HepG2 (cell line): ENCODE data around the gene PRM3. TPM values are rescaled to one million over a fixed set of nuclear protein-coding genes. Genes with fewer than 3 reads are reported as not detected.

Experiments used
- ADNP ChIP-seq: sonication (generic); formaldehyde crosslinking; IDR thresholded peaks from 2 replicates; pipeline ENCODE4 v1.4.0; 2020; ENCODE audit warnings: missing genetic modification reagents
- GMEB1 ChIP-seq: sonication (generic); formaldehyde crosslinking; IDR thresholded peaks from 2 replicates; pipeline ENCODE4 v1.5.1; 2020; ENCODE audit warnings: missing genetic modification reagents, mild to moderate bottlenecking, borderline replicate concordance
- KAT8 ChIP-seq: IDR thresholded peaks from 2 replicates; pipeline ENCODE4 v1.6.1; 2016; ENCODE audit warnings: missing genetic modification reagents, missing compliant biosample characterization
- SKI ChIP-seq: fragments of 450-650 bp; IDR thresholded peaks from one replicate; pipeline ENCODE4 v1.6.1; 2018; ENCODE audit warnings: mild to moderate bottlenecking; ENCODE audit not compliant: partially characterized antibody
- SMARCC2 ChIP-seq: fragments of 450-650 bp; IDR thresholded peaks from 2 replicates; pipeline ENCODE4 v1.6.1; 2017; ENCODE audit warnings: antibody characterized with exemption, mild to moderate bottlenecking
- TAF1 ChIP-seq: sonication (generic); formaldehyde crosslinking; IDR thresholded peaks from 2 replicates; pipeline ENCODE4 v1.4.0; 2020; ENCODE audit warnings: missing genetic modification reagents
- XBP1 ChIP-seq: sonication (generic); formaldehyde crosslinking; IDR thresholded peaks from 2 replicates; pipeline ENCODE4 v1.5.0; 2020; ENCODE audit warnings: missing genetic modification reagents
- ZNF160 ChIP-seq: sonication (generic); formaldehyde crosslinking; IDR thresholded peaks from 2 replicates; pipeline ENCODE4 v1.8.0; 2022; ENCODE audit warnings: mild to moderate bottlenecking, inconsistent platforms, missing genetic modification reagents
- ZNF512B ChIP-seq: sonication (generic); formaldehyde crosslinking; IDR thresholded peaks from 2 replicates; pipeline ENCODE4 v1.5.1; 2020; ENCODE audit warnings: missing genetic modification reagents, mild to moderate bottlenecking, borderline replicate concordance
- polyA plus RNA-seq, 8 experiments: library from polyadenylated mRNA; depleted of rRNA in 3 of 8; stranded (reverse) in 7 of 8; unstranded in 1 of 8; fragments of >200 nt; fragmentation: Illumina TruSeq in 4 of 8; extraction: Trizol in 4 of 8; gene quantifications; 2 replicates each; pipeline versions ENCODE4 v1.2.1 to v1.2.3, GENCODE V29; 2011 to 2016; ENCODE audit warnings: low read depth in 4 of 8, missing spikeins in 1 of 8, mixed read lengths in 1 of 8; ENCODE audit not compliant: insufficient read depth in 1 of 8
- total RNA-seq, 5 experiments: library from RNA; depleted of rRNA; stranded (reverse); fragments of >200 nt; fragmentation: Illumina TruSeq; extraction: Trizol; gene quantifications; 2 replicates each; pipeline ENCODE4 v1.2.3, GENCODE V29; 2016; ENCODE audit warnings: low read depth in 1 of 5
- TF ChIP-seq, protein P1 (sequence below): sonication (generic); formaldehyde crosslinking; IDR thresholded peaks from 2 replicates; pipeline ENCODE4 v1.4.0; 2020; ENCODE audit warnings: missing genetic modification reagents
- TF ChIP-seq, protein P2 (sequence below), 2 experiments: fragments of 450-650 bp in 1 of 2; sonication (generic) in 1 of 2; formaldehyde crosslinking; IDR thresholded peaks; 2 replicates each; pipeline versions ENCODE4 v1.5.0 to v1.8.0; 2020 to 2022; ENCODE audit warnings: mild to moderate bottlenecking in 1 of 2, missing genetic modification reagents in 1 of 2
- TF ChIP-seq, protein P3 (sequence below): sonication (generic); formaldehyde crosslinking; IDR thresholded peaks from 2 replicates; pipeline ENCODE4 v1.5.0; 2020; ENCODE audit warnings: mild to moderate bottlenecking, missing genetic modification reagents, borderline replicate concordance

The PRM3 gene
- total and polyA plus RNA-seq, 2 of the 13 experiments (the other 11 are each of a cell fraction or from before 2014, with no cell fraction given), result not detected

- TF ChIP-seq ZNF512B (CRISPR knock-in tag) (0 out of 2 replicates have a peak, but pooled peaks have one; percentile 86), SMARCC2 (no peak), ZNF160 (CRISPR knock-in tag) (0 out of 2 replicates have a peak, but pooled peaks have one; percentile 54), XBP1 (CRISPR knock-in tag) (no peak), ADNP (CRISPR knock-in tag) (peak; percentile 11; the same call in 1 of the 2 replicates), GMEB1 (CRISPR knock-in tag) (peak; percentile 18), KAT8 (CRISPR knock-in tag) (peak; percentile 63; the same call in 1 of the 2 replicates), TAF1 (CRISPR knock-in tag) (peak; percentile 52; the same call in 1 of the 2 replicates), SKI (no peak)
- TF ChIP-seq, protein P1, sequence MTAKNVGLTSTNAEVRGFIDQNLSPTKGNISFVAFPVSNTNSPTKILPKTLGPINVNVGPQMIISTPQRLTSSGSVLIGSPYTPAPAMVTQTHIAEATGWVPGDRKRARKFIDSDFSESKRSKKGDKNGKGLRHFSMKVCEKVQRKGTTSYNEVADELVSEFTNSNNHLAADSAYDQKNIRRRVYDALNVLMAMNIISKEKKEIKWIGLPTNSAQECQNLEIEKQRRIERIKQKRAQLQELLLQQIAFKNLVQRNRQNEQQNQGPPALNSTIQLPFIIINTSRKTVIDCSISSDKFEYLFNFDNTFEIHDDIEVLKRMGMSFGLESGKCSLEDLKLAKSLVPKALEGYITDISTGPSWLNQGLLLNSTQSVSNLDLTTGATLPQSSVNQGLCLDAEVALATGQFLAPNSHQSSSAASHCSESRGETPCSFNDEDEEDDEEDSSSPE, result 0 out of 2 replicates have a peak, but pooled peaks have one; percentile 29
- TF ChIP-seq, protein P2, sequence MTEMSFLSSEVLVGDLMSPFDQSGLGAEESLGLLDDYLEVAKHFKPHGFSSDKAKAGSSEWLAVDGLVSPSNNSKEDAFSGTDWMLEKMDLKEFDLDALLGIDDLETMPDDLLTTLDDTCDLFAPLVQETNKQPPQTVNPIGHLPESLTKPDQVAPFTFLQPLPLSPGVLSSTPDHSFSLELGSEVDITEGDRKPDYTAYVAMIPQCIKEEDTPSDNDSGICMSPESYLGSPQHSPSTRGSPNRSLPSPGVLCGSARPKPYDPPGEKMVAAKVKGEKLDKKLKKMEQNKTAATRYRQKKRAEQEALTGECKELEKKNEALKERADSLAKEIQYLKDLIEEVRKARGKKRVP (CRISPR knock-in tag; IDR thresholded peaks at IDR 0.05), result peak in 1 of 2 experiments; percentile 23; a peak in 1 of 4 replicates
- TF ChIP-seq, protein P3, sequence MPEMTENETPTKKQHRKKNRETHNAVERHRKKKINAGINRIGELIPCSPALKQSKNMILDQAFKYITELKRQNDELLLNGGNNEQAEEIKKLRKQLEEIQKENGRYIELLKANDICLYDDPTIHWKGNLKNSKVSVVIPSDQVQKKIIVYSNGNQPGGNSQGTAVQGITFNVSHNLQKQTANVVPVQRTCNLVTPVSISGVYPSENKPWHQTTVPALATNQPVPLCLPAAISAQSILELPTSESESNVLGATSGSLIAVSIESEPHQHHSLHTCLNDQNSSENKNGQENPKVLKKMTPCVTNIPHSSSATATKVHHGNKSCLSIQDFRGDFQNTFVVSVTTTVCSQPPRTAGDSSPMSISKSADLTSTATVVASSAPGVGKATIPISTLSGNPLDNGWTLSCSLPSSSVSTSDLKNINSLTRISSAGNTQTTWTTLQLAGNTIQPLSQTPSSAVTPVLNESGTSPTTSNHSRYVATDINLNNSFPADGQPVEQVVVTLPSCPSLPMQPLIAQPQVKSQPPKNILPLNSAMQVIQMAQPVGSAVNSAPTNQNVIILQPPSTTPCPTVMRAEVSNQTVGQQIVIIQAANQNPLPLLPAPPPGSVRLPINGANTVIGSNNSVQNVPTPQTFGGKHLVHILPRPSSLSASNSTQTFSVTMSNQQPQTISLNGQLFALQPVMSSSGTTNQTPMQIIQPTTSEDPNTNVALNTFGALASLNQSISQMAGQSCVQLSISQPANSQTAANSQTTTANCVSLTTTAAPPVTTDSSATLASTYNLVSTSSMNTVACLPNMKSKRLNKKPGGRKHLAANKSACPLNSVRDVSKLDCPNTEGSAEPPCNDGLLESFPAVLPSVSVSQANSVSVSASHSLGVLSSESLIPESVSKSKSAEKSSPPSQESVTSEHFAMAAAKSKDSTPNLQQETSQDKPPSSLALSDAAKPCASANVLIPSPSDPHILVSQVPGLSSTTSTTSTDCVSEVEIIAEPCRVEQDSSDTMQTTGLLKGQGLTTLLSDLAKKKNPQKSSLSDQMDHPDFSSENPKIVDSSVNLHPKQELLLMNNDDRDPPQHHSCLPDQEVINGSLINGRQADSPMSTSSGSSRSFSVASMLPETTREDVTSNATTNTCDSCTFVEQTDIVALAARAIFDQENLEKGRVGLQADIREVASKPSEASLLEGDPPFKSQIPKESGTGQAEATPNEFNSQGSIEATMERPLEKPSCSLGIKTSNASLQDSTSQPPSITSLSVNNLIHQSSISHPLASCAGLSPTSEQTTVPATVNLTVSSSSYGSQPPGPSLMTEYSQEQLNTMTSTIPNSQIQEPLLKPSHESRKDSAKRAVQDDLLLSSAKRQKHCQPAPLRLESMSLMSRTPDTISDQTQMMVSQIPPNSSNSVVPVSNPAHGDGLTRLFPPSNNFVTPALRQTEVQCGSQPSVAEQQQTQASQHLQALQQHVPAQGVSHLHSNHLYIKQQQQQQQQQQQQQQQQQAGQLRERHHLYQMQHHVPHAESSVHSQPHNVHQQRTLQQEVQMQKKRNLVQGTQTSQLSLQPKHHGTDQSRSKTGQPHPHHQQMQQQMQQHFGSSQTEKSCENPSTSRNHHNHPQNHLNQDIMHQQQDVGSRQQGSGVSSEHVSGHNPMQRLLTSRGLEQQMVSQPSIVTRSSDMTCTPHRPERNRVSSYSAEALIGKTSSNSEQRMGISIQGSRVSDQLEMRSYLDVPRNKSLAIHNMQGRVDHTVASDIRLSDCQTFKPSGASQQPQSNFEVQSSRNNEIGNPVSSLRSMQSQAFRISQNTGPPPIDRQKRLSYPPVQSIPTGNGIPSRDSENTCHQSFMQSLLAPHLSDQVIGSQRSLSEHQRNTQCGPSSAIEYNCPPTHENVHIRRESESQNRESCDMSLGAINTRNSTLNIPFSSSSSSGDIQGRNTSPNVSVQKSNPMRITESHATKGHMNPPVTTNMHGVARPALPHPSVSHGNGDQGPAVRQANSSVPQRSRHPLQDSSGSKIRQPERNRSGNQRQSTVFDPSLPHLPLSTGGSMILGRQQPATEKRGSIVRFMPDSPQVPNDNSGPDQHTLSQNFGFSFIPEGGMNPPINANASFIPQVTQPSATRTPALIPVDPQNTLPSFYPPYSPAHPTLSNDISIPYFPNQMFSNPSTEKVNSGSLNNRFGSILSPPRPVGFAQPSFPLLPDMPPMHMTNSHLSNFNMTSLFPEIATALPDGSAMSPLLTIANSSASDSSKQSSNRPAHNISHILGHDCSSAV, result 0 out of 2 replicates have a peak, but pooled peaks have one; percentile 68
Measured at GRCh38 chr16:11308493-11309283, 35.3 kb upstream of the PRM3 start (continued).
